Endometrial microvascular endothelial cells (primary cell): ENCODE measurements around the gene IGFLR1. TPM values are rescaled to one million over a fixed set of nuclear protein-coding genes. Genes with fewer than 3 reads are reported as not detected.
"Not testable (repeated sequence)": the region's sequence is repeated elsewhere in the genome, so short reads cannot be mapped to it uniquely, and the experiment has no call there.

Experiments used
- in situ Hi-C: cut with HindIII; loops from 2 replicates; pipeline ENCODE4 v1.10.0; 2017; ENCODE audit warnings: low sequenced_read_pairs, low pct_unique_long_range_greater_than_20kb; ENCODE audit errors: inconsistent ontology term
- total RNA-seq: library from RNA; depleted of rRNA; stranded (reverse); fragments of >200 nt; gene quantifications from one replicate; pipeline ENCODE4 v1.2.3, GENCODE V29; 2015; ENCODE audit errors: inconsistent ontology term

The IGFLR1 gene
- total RNA-seq, 1 donor from 2014 or later, result 2.0 TPM

- in situ Hi-C loops, result no loop called here
These were observed 11.9 kb downstream of the IGFLR1 start for GRCh38 chr19:35730326-35730725.

GRCh38 chr19:35729763-35730162 lies 12.5 kb downstream of the IGFLR1 start:
- in situ Hi-C loops, result no loop called here

GRCh38 chr19:35729021-35729420 lies 13.2 kb downstream of the IGFLR1 start:
- in situ Hi-C loops, result no loop called here

- in situ Hi-C loops, result no loop called here
These were observed 14.1 kb downstream of the IGFLR1 start for GRCh38 chr19:35727956-35728706.

- in situ Hi-C loops, result no loop called here
These were observed 14.9 kb downstream of the IGFLR1 start for GRCh38 chr19:35727053-35727955.

- in situ Hi-C loops, result no loop called here
These were observed 16.9 kb downstream of the IGFLR1 start for GRCh38 chr19:35725216-35725861.

GRCh38 chr19:35724560-35724959 lies 17.7 kb downstream of the IGFLR1 start:
- in situ Hi-C loops, result no loop called here

GRCh38 chr19:35724132-35724531 lies 18.1 kb downstream of the IGFLR1 start:
- in situ Hi-C loops, result not testable (repeated sequence)

GRCh38 chr19:35723671-35724070 lies 18.6 kb downstream of the IGFLR1 start:
- in situ Hi-C loops, result no loop called here

GRCh38 chr19:35722897-35723296 lies 19.4 kb downstream of the IGFLR1 start:
- in situ Hi-C loops, result no loop called here

GRCh38 chr19:35722461-35722860 lies 19.8 kb downstream of the IGFLR1 start:
- in situ Hi-C loops, result no loop called here

- in situ Hi-C loops, result no loop called here
These were observed 20.9 kb downstream of the IGFLR1 start for GRCh38 chr19:35721374-35721773.

GRCh38 chr19:35720648-35721047 lies 21.6 kb downstream of the IGFLR1 start:
- in situ Hi-C loops, result no loop called here

GRCh38 chr19:35720163-35720524 lies 22.1 kb downstream of the IGFLR1 start:
- in situ Hi-C loops, result no loop called here

- in situ Hi-C loops, result no loop called here
These were observed 22.7 kb downstream of the IGFLR1 start for GRCh38 chr19:35719402-35720162.

- in situ Hi-C loops, result no loop called here
These were observed 23.8 kb downstream of the IGFLR1 start for GRCh38 chr19:35718345-35719041.

- in situ Hi-C loops, result no loop called here
These were observed 24.4 kb downstream of the IGFLR1 start, which contains the start of gene KMT2B for GRCh38 chr19:35717665-35718344. TSS of gene KMT2B (plus strand) at chr19:35718003. CDS start at chr19:35718019, 16 bp downstream.
